Lung (tissue), 12 donors: ENCODE data around the gene GNA12. TPM values are rescaled to one million over a fixed set of nuclear protein-coding genes. Genes with fewer than 3 reads are reported as not detected.
A peak's percentile ranks its signal among the peaks of the same experiment; 100 is the strongest.

ENCODE experiments used
- ATAC-seq: fragments of 200-7000 bp; cut with Tn5 transposase; one replicate; pipeline ENCODE4 v1.9.1; 2020; ENCODE audit warnings: moderate number of reproducible peaks; ENCODE audit not compliant: insufficient read depth, low FRiP score
- DNase-seq, 3 donors: peaks; one replicate each; pipeline ENCODE4 v3.0.0-alpha.2; 2013 to 2017
- H3K27ac ChIP-seq, 2 donors: one replicate each; pipeline ENCODE4 v1.5.1; 2013; ENCODE audit warnings: mild to moderate bottlenecking in 2 of 2, moderate library complexity in 2 of 2, control low read depth in 1 of 2, inconsistent platforms in 1 of 2, low read depth in 1 of 2, low read length in 1 of 2
- H3K27me3 ChIP-seq, 3 donors: one replicate each; pipeline ENCODE4 v1.5.1; 2013; ENCODE audit warnings: low read length in 2 of 3; ENCODE audit not compliant: control insufficient read depth in 3 of 3, insufficient read depth in 3 of 3
- H3K36me3 ChIP-seq, 4 donors: one replicate each; pipeline ENCODE4 v1.5.1; 2013; ENCODE audit warnings: low read length in 4 of 4, mild to moderate bottlenecking in 1 of 4, moderate library complexity in 1 of 4; ENCODE audit not compliant: control insufficient read depth in 4 of 4, insufficient read depth in 4 of 4
- H3K4me1 ChIP-seq, 5 donors: one replicate each; pipeline ENCODE4 v1.5.1; 2013; ENCODE audit warnings: low read length in 5 of 5, mild to moderate bottlenecking in 2 of 5, moderate library complexity in 1 of 5; ENCODE audit not compliant: control insufficient read depth in 5 of 5, insufficient read depth in 5 of 5
- H3K4me3 ChIP-seq: one replicate; pipeline ENCODE4 v1.5.1; 2013; ENCODE audit warnings: mild to moderate bottlenecking, control low read depth, moderate library complexity
- H3K9ac ChIP-seq, 2 donors: one replicate each; pipeline ENCODE4 v1.5.1; 2013; ENCODE audit warnings: low read length in 2 of 2, control low read depth in 1 of 2; ENCODE audit not compliant: insufficient read depth in 1 of 2
- H3K9me3 ChIP-seq, 4 donors: one replicate each; pipeline ENCODE4 v1.5.1; 2013; ENCODE audit warnings: low read length in 3 of 4, mild to moderate bottlenecking in 1 of 4, moderate library complexity in 1 of 4; ENCODE audit not compliant: control insufficient read depth in 4 of 4, insufficient read depth in 3 of 4
- CTCF ChIP-seq: IDR thresholded peaks from 2 replicates; pipeline ENCODE4 v1.5.1; 2012; ENCODE audit warnings: mild to moderate bottlenecking; ENCODE audit errors: control extremely low read depth, extremely low read depth
- WGBS, 2 donors: extraction: QIAGEN DNeasy Blood & Tissue Kit; methylation state at CpG; one replicate each; pipeline ENCODE4 v1.1.7; 2013; 5-methylcytosine and 5-hydroxymethylcytosine counted together
- polyA plus RNA-seq, 2 donors: library from polyadenylated mRNA; stranded (reverse); fragments of 200-250 nt; gene quantifications; one replicate each; pipeline ENCODE4 v1.2.1, GENCODE V29; 2013
- total RNA-seq, 2 donors: library from RNA; depleted of rRNA in 1 of 2; stranded (reverse); fragments of >200 nt in 1 of 2; gene quantifications; one replicate each; pipeline ENCODE4 v1.2.1, GENCODE V29; 2014 to 2021
- donor health status: control.
- donor health status: control.
- donor health status: Bipolar disorder and iron deficiency.
- donor health status: healthy.
- donor health status: DM: yes; HTN: yes; CAD: no.

The GNA12 gene
- total and polyA plus RNA-seq, 4 donors: 11.0 to 51.9 (median 33.5) TPM

GRCh38 chr7:2818121-2818520, 26.0 kb downstream of the GNA12 start:
- 82 to 83% methylated on average over 7 of the region's 7 CpGs for WGBS, 2 donors
- no peaks in the 10 kb centered on the region for H3K36me3 ChIP-seq
- H3K27me3 ChIP-seq: no peaks in the 10 kb centered on the region
- no peaks in the 10 kb centered on the region for H3K9me3 ChIP-seq
- H3K4me1 ChIP-seq: peaks cover 9 to 30% (median 12%) of the 10 kb centered on the region in 5 donors
- ATAC-seq (no peak), DNase-seq (peak; percentile 33 to 62 (median 56))
- no peak overlapping the region for H3K9ac ChIP-seq
- no peak overlapping the region for H3K4me3 ChIP-seq
- no peak overlapping the region for H3K27ac ChIP-seq
- no peak for TF ChIP-seq CTCF

DNA sequence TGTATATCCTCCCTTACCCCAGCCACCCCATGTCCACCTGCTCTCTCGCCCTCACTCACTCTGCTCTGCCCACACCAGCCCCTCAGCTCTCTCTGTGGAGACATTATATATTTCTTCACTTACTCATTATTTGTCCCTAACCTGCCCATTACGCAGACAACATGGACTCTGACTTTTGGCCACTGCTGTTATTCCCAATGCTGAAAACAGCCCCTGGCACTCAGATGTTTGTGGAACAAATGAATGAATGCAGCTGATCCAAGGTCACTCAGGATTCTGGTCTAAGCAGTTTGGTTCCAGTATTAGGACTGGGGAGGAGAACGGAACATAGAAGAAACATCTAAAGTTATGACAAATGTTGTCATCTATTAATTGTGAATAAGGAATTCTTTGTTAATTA, 26.7 kb downstream of the GNA12 start:
- ATAC-seq (no peak), DNase-seq (no peak)
- WGBS, 2 donors: 79 to 94% methylated on average over 3 of the region's 3 CpGs
- TF ChIP-seq CTCF: no peak
- Histone ChIP-seq H3K27me3 (no peaks in the 10 kb centered on the region), H3K36me3 (no peaks in the 10 kb centered on the region), H3K9ac (no peak overlapping the region), H3K9me3 (no peaks in the 10 kb centered on the region), H3K4me1 (peaks cover 8 to 23% (median 9%) of the 10 kb centered on the region in 5 donors), H3K4me3 (no peak overlapping the region), H3K27ac (no peak overlapping the region)

DNA sequence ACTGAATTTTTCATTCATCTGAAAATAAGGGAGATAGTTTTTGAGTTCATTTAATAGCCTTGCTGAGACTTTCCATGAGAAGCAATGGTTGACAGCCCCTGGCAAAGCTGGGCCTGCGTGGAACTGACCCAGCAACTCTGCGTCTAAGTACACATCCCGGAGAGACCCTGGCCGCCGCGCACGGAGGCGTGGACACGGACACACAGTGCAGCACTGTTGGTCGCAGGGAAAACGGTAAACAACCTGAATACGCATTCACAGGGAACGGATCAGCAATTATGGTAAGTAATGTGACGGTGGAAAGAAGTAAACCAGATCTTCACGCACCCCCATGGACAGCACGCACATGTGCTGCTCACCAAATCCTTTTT, 28.2 kb downstream of the GNA12 start:
- DNase-seq (no peak), ATAC-seq (no peak)
- peaks cover 2 to 30% (median 13%) of the 10 kb centered on the region in 5 donors for H3K4me1 ChIP-seq
- no peak for TF ChIP-seq CTCF
- no peaks in the 10 kb centered on the region for H3K27me3 ChIP-seq
- 91 to 92% methylated on average over 16 of the region's 16 CpGs for WGBS, 2 donors
- H3K36me3 ChIP-seq: no peaks in the 10 kb centered on the region
- no peaks in the 10 kb centered on the region for H3K9me3 ChIP-seq
- no peak overlapping the region for H3K4me3 ChIP-seq
- no peak overlapping the region for H3K27ac ChIP-seq
- no peak overlapping the region for H3K9ac ChIP-seq
